CD4-positive, alpha-beta T cell treated with Interleukin-17A for 1 hour (primary cell): ENCODE data around the gene SLC41A1.

Experiments used
- DNase-seq: peaks from one replicate; pipeline ENCODE4 v3.0.0-alpha.2; 2020

Gene SLC41A1

DNA sequence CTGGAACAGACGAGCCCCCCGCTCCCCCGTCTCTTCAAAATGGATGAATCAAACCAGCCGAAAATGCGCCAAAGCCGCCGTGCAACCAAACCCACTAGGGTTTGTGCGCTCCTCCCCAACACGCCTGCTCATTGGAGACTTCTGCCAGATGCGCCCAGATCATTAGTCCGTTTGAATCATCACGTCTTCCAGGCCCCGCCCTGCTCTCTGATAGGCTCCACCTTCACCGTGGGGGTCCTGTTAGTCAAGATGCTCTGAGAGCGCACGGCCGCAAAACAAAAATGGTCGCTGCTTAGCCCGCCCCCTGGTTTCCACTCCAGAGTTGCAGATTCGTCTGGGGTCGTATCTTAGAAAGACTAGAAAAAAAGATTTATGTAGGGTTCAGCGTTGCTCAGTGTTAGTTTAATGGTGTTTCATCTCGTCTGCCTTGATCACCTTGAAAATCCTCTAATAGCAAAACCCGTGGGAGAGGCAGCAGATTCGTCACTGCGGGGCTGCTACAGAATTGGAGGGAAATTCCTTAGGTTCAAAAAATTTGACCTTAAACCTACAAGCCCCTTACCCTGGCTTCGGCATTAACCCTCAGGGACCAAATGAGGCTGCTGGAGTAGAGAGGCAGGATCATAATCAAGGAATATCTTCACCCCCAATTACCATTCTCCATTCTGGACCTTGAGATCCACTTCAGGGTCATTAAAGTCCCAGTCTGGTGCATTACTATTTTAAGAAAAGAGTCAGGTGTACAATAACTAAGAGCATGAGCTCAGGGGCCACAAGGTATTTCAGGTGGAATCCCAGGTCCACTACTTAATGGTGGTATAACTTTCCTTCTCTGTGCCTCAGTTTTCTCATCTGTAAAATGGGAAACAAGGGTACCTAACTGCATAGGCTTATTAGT, 62.6 kb downstream of the SLC41A1 start, which contains the start of gene NUCKS1:
TSS of gene NUCKS1 (minus strand) at position 45 of the 898 bp plus-strand sequence. CDS start 209 bp downstream, outside the sequence.
- peak; percentile 99 for DNase-seq

DNA sequence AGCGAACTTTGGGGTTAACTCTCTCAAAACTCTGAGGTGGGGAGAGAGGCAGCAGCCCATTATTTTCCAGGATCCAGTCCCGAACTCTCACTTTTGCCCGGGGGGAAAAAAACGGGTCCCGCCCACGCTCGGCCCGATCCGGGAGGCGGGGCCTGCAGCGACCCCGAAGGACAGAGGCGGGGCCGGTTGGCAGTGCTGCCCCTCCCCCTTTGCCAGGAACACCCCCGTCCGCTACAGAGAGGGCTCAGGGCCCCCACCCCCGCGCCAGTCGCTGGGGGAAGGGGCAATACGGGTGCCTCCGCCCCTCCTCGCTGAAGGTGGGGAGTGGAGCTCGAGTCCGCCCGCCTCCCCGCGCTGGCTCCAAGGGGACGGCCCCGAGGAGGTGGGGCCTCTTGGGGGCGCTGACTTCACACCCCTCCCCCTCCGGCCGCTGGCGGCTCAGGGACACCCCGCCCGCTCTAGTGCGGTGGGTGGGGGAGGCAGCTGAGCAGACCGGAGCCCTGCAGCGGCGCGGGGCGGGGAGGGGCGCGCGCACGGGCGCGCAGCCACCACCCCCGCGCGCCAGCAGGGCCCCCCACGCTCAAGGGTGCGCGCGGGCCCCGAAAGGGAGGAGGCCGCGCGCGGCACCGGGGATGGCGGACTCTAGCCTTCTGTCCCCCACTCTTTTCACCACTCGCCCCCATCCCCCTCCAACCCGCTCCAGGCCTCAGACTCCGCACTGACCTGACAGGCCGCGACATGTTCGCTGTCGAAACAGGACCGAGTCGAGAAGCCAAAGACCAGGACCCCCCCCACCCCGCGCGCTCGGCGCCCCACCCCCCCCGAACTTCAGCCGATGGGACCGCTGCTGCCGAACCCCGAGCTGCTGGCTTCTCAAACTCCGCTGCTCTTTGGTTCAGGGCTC, 63.5 kb downstream of the SLC41A1 start:
- peak; percentile 96 for DNase-seq

DNA sequence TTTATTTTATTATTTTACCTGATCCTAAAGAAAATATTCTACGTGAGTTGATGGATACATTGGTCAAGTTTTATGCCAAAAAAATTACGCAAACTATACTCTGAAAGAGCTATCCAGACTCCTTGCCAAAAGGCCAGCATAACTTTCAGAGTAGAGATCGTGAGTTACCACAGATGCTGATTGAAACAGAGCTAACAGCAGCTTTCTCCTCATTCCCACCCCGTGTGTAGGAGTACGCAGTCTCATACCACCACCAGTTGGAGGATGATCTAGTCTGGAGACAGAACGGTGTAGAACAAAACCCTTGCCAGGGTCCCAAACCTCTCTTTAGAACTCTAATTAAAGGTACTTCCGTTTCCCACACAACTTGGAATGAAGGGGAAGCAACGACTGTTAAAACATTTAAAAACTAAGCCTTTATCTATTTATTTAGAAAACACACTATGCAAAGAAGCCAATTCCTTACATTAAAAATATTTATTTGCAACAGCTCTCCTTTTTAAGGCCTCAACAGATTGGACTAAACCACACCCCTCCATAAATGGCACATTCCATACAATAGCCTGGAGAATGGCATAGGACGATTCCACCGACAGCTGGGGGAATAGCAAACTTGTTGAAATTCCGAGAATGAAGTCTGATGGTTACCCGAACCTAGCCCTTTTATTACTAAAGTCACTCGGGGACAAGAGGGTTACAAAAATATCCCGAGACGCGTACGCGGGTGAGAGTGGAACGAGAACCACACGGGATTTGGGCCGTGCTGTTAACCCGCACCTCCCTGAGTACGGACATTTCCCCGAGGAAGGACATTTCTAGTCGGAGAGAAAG, 64.4 kb downstream of the SLC41A1 start:
- peak; percentile 36 for DNase-seq

DNA sequence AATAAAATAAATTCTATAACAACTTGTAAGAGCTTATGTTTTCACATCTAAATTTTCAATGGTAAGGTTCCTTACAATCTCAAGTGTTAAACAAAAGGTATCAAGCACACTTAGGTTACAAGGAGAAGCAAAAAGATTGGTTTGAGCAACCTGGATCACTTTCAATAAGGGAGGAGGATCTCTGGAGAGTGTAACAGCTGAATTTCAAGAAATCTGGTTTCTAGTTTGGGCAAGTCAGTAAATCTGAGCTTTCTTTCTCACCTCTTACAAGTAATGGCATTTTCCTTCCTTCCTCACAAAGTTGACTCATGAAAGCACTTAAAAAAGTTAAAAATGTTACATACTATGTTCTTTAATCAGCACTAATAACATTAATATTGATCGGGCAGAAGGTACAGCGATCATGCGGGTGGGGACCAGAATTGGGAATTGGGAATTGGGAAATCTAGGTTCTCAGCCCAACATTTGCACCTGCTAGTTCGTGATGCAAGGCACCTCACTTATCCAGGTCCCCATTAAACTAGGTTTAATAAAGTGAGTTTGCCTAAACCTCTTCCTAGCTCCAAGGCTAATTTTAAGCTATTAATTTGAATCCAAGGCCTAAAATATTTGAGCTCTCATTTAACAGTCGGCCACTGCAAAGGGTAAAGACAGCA, 66.1 kb downstream of the SLC41A1 start:
- no peak for DNase-seq

DNA sequence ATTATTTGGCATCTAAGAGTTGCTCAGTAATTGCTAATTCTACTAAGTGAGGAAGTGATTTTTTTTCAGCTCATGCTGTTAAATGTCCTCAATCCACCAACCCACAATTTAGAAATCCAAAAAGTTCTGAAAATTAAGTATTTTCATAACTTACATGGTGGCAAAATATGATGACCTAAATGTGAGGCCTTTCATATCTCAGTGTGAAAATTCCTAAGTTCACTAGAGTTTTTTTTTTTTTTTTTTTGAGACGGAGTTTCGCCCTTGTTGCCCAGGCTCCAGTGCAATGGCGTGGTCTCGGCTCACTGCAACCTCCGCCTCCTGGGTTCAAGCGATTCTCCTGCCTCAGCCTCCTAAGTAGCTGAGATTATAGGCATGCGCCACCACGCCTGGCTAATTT, 68.6 kb downstream of the SLC41A1 start:
- no peak for DNase-seq

DNA sequence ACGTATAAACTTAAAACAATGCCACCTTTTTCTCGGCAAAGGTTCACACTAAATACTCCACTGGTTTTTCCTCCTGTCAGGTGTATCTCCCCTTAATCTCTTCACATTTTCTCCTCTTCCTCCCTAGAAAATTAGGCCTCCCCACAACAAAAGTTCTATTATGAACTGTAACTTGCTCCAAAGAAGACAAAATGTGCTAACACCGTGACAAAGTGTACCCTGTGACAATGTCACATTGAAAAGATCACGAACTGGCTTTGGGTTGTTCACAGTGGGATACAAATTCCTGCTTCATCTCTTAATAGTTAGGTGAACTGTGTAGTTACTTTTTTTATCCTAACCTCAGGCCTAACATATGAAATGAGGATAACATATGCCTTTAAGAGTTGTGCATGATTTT, 69.0 kb downstream of the SLC41A1 start:
- DNase-seq: no peak

DNA sequence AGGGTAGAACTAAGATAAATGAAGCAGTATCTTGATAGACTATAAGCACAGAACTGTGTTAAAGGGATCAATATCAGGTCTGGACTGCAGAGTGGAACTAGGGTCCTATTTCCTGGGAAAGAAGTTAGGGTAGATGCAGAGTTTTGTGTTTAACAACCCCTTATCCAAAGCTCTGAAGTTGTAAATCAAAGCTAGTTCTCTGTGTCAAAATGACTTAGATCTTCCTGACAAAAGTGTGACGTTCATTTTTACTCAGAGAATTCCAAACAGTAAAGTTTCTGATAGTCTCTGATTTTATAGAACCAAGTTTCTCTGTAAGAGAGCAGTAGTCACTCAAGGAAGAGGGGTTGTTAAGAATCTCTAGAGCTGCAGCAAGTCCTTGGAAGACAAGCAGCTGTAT, 71.3 kb downstream of the SLC41A1 start:
- DNase-seq: no peak

DNA sequence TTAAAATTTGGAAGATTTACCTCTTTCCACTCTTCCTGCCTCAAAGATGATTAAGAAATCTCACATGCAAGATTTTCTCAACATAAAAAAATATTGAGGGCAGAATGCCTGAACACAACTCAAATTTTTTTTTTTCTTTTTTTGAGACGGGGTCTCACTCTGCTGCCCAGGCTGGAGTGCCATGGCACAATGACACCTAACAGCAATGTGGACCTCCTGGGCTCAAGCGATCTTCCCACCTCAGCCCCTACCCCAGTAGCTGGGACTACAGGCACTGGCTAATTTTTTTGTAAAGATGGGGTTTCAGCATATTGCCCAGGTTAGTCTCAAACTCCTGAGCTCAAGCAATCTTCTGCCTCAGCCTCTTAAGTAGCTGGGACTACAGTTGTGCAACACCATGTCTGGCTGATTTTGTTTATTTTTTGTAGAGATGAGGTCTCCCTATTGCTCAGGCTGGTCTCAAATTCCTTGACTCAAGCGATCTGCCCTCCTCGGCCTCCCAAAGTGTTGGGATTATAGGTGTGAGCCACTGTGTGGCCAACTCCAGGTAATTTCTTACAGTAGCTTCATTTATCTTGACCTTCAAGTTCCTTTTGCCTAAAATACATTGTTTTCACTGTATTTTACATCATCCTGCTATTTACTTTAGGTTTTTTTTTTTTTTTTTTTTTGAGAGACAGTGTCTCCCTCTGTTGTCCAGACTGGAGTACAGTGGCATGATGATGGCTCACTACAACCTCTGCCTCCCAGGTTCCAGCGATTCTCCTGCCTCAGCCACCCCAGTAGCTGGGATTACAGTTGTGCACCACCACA, 73.4 kb downstream of the SLC41A1 start:
- DNase-seq: no peak
